SJSA1 (cell line): ENCODE results near the gene SRGAP2C. TPM values are rescaled to one million over a fixed set of nuclear protein-coding genes. Genes with fewer than 3 reads are reported as not detected.
A peak's percentile ranks its signal among the peaks of the same experiment; 100 is the strongest.
"Not testable (repeated sequence)": the region's sequence is repeated elsewhere in the genome, so short reads cannot be mapped to it uniquely, and the experiment has no call there.

Experiments used
- DNase-seq, 2 experiments: peaks; one replicate each; pipeline ENCODE4 v3.0.0-alpha.2; 2015 to 2020; ENCODE audit warnings: low spot score in 2 of 2, low read depth in 1 of 2
- H3K27ac ChIP-seq: fragments of 250-450 bp; sonication (Bioruptor Pico); 2 replicates; pipeline ENCODE4 v1.5.1; 2020; ENCODE audit warnings: mild to moderate bottlenecking, moderate library complexity
- H3K27me3 ChIP-seq: fragments of 250-450 bp; sonication (Bioruptor Pico); replicated peaks from 2 replicates; pipeline ENCODE4 v1.5.1; 2020; ENCODE audit warnings: mild to moderate bottlenecking, moderate library complexity
- H3K36me3 ChIP-seq: fragments of 250-450 bp; sonication (Bioruptor Pico); 2 replicates; pipeline ENCODE4 v1.5.1; 2020; ENCODE audit warnings: mild to moderate bottlenecking
- H3K4me1 ChIP-seq: fragments of 250-450 bp; sonication (Bioruptor Pico); replicated peaks from 2 replicates; pipeline ENCODE4 v1.6.1; 2021; ENCODE audit warnings: mild to moderate bottlenecking
- H3K4me3 ChIP-seq: fragments of 250-450 bp; sonication (Bioruptor Pico); 2 replicates; pipeline ENCODE4 v1.5.1; 2020; ENCODE audit warnings: mild to moderate bottlenecking
- H3K9me3 ChIP-seq: fragments of 250-450 bp; sonication (Bioruptor Pico); replicated peaks from 2 replicates; pipeline ENCODE4 v1.5.1; 2020; ENCODE audit warnings: mild to moderate bottlenecking
- total RNA-seq: library from RNA; depleted of rRNA; stranded (reverse); fragments of >200 nt; shearing (Covaris generic); gene quantifications from 2 replicates; pipeline ENCODE4 v1.2.3, GENCODE V29; 2014

Gene SRGAP2C
- total RNA-seq, 1 experiment from 2014 or later: 33.7 TPM

GRCh38 chr1:121365316-121365715 is 180.5 kb downstream of the SRGAP2C start:
- H3K4me1 ChIP-seq, H3K4me3 ChIP-seq, H3K36me3 ChIP-seq, H3K9me3 ChIP-seq, H3K27ac ChIP-seq, DNase-seq, H3K27me3 ChIP-seq: not testable (repeated sequence)

GRCh38 chr1:121365723-121366122 is 180.9 kb downstream of the SRGAP2C start:
- not testable (repeated sequence) for H3K4me1 ChIP-seq, H3K4me3 ChIP-seq, H3K36me3 ChIP-seq, DNase-seq, H3K27me3 ChIP-seq, H3K9me3 ChIP-seq, H3K27ac ChIP-seq

DNA sequence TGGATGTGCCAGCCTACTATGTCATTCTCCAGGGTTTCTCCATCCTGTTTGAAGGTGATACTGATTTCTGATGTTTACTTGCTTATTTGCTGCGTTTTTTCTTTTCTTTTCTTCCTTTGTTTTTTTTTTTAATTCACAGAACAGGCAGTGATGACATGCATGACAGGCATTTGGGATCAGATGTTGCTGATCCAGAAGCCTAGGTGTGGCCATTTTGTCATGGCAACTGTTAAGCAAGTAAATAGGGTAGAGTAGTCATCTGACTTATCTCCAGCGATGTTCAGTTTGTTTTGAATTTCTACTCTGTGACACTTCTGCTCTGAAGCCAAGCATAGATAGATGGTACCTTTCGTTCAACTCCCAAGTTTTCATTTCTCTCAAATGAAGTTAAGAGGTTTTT is 181.4 kb downstream of the SRGAP2C start:
- H3K4me3 ChIP-seq, H3K27ac ChIP-seq, H3K9me3 ChIP-seq, DNase-seq, H3K27me3 ChIP-seq, H3K4me1 ChIP-seq, H3K36me3 ChIP-seq: not testable (repeated sequence)

GRCh38 chr1:121368910-121369309 is 184.1 kb downstream of the SRGAP2C start:
- H3K4me1 ChIP-seq, H3K36me3 ChIP-seq, H3K27me3 ChIP-seq, H3K9me3 ChIP-seq, H3K4me3 ChIP-seq, H3K27ac ChIP-seq, DNase-seq: not testable (repeated sequence)

DNA sequence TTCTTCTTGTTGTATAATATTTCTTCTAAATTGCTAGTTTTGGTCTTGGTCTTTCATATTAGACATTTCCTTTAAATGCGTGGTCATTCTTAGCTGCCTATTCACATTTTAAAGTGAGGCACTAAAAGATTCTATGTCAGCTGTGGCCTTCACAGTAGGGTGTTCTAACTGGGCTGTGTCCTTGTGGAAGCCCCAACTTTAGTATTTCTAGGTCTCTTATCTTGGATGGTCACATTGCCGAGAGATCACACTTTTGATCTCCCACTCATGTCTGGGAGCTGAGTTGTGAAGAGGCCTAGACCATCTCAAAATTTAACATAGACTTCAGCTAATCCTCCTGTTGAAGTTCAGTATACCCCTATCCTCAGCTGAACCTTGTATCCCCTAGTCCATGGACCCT is 185.2 kb downstream of the SRGAP2C start:
- not testable (repeated sequence) for H3K27ac ChIP-seq, H3K9me3 ChIP-seq, H3K4me1 ChIP-seq, DNase-seq, H3K4me3 ChIP-seq, H3K27me3 ChIP-seq, H3K36me3 ChIP-seq

- not testable (repeated sequence) for H3K4me1 ChIP-seq, H3K4me3 ChIP-seq, H3K27me3 ChIP-seq, H3K9me3 ChIP-seq, H3K36me3 ChIP-seq, H3K27ac ChIP-seq
- DNase-seq: peak in 1 of 2 experiments; percentile 14
Observed at GRCh38 chr1:121374851-121375367, 190.1 kb downstream of the SRGAP2C start.

DNA sequence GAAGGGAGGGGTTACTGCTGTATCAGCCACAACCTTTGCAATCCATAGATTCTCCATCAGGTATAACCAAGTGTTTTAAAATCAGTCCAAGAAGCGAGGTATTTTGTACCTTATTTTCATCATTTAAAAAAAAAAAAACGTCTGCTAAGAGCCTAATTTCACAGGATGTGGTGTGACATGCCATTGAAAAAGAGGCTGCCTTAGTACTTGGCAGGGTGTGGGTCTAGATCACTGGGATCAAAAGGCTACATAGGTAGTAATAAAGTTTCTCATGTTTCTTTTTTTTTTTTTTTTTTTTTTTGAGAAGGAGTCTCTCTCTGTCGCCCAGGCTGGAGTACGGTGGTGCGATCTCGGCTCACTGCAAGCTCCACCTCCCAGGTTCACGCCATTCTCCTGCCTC is 192.2 kb downstream of the SRGAP2C start:
- not testable (repeated sequence) for H3K4me1 ChIP-seq, H3K9me3 ChIP-seq, H3K27me3 ChIP-seq, H3K4me3 ChIP-seq, H3K27ac ChIP-seq, DNase-seq, H3K36me3 ChIP-seq

DNA sequence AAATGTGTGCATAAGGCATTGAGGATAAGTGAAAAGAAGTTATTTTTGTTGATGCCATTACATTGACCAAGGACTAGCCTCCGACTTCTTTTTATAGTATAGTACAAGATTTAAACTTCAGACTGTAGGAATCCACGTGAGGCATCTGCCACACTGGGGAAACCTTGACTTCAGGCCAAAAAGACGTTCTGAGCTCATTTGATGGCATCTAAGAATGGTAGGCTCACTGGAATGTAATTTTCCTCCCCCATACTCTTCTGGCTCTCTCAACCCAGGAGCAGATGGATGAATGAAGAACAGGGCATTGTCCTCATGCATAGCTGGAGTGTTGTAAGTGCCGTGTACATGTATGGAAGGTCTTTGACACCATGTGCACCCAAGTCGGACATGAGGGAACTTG is 194.0 kb downstream of the SRGAP2C start:
- not testable (repeated sequence) for H3K9me3 ChIP-seq, H3K27me3 ChIP-seq, H3K4me3 ChIP-seq, H3K4me1 ChIP-seq, H3K27ac ChIP-seq, H3K36me3 ChIP-seq, DNase-seq

GRCh38 chr1:121384754-121385153 is 200.0 kb downstream of the SRGAP2C start:
- not testable (repeated sequence) for H3K27ac ChIP-seq, DNase-seq, H3K27me3 ChIP-seq, H3K9me3 ChIP-seq, H3K4me1 ChIP-seq, H3K36me3 ChIP-seq, H3K4me3 ChIP-seq

DNA sequence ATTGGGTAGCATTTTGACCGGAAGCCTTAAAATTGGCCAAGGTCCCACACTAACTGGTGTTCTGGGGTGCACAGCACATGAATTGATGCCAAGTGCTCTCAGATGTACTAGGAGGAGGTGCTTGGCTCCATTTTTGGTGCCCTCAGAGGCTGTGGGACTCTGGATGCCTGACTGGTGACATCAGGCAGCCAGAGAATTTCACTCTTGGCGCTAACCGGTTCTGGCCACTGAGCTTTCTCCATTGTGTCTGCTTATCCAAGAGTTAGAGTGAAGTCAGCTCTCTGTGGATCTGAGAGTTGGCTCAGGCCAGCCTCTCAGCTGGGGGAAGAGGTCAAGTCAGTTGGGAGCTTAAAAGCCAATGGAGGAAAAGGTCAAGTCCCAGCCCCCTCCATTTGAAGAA is 200.4 kb downstream of the SRGAP2C start:
- not testable (repeated sequence) for H3K36me3 ChIP-seq, H3K9me3 ChIP-seq, H3K4me3 ChIP-seq, H3K27me3 ChIP-seq, DNase-seq, H3K4me1 ChIP-seq, H3K27ac ChIP-seq

DNA sequence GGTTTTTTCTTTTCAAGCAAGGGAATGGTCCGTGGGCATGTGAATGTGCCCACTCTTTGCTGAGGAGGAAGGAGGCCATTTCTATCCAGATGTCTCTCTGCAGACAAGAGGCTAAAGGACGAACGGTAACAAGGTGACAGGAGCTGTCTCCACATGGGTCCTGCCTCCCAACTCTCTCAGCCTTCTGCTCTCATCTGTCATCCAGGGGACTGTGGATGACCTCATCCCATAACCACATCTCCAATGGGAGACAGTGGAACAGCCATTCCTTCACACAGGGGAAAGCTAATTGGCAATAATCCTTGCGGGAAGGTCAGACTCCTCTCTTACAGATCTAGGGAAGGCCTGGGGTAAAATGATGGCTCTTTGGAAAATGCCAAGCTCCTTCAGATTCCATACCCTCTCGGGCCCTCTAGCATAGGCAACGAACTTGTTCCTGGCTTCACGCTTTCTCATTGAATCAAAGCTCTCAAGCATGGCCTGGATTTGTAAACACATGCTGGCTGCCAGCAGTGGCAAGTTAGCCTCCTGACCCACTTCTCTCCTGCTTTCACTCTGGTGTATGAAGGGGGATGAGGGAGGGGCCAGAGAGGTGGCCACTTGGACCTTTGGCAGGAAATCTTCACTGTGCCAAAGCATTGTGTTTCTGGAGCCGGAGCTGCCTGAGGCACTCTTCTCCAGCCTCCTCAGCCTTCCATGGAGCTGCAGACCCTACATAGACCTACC is 201.0 kb downstream of the SRGAP2C start:
- H3K27me3 ChIP-seq, H3K9me3 ChIP-seq, H3K27ac ChIP-seq, DNase-seq, H3K36me3 ChIP-seq, H3K4me3 ChIP-seq, H3K4me1 ChIP-seq: not testable (repeated sequence)

DNA sequence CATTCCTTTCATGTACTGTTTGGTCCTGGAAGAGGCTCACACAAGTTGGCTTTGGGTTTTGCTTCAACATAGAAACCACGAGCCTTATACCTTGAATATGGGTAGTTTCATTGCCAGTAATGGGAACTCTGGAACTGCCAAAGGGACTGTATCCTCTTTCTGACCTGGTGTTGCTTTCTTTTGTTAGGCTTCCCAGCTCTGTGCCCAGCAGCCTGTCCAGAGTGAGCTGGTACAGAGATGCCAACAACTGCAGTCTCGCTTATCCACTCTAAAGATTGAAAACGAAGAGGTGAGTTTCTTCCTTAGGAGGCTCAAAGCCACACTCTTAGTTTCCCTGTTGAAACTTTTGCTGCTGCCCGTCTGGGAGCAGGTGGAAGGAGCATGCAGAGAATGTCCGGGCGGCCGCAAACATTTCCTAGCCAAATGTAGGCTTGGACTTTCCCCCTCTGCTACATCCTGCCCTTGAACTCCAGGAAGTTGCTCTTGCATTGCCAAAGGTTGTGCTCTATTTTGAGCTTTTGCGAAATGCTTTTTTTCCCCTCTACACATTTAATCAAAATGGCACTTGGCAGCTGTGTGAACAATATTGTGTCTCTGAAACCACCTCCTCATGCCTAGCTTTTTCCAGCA is 201.7 kb downstream of the SRGAP2C start:
- not testable (repeated sequence) for H3K27ac ChIP-seq, H3K4me1 ChIP-seq, H3K4me3 ChIP-seq, DNase-seq, H3K27me3 ChIP-seq, H3K36me3 ChIP-seq, H3K9me3 ChIP-seq

DNA sequence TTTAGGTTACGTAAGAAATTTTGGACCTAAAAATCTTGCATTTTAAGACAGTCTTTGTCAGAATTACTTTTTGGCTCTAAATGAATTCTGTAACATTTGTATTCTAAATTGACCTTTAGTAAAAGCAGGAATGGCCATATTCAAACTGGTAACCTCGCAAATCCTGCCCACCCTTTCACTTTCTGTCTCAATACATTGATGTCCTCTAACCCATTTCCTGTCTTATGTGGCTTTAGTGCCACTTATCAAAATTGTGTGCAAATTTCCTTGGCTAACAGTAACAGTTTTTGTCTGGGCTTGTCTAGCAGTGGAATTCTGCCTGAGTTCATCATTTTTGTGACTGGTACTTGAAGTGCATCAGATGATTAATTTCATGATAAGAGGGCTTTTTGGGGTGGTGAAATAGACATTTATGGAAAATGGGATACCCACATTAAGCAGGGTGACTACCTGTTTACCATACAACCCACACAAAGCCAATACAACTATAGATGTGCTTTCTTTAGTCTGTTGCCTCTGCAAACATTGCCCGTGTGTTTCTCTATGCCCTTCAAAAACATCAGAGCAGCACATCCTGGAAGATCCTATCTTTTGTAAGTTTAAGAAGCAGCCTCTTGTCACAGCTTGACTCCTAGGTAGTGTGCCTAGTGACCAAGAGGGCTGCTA is 205.3 kb downstream of the SRGAP2C start:
- not testable (repeated sequence) for H3K36me3 ChIP-seq, H3K9me3 ChIP-seq, H3K4me1 ChIP-seq, H3K27me3 ChIP-seq, H3K27ac ChIP-seq, H3K4me3 ChIP-seq, DNase-seq

DNA sequence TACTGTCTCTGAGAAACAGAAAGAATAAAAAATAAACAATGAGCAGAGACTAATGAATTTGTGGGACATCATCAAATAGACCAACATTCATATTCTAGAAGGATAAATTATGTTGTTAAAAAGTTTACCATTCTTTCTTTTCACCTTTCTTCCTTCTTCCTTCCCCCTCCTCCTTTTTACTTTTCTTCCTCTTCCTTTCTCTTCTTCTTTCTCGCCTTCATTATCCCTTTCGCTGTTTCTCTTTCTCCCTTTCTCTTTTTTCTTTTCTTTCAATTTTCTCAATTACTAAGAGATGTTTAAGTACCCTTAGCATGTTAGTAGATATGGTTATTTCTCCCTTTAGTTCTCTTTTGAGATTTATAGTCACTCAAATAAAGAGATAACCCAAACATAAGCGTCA is 207.4 kb downstream of the SRGAP2C start:
- not testable (repeated sequence) for H3K9me3 ChIP-seq, H3K27ac ChIP-seq, H3K27me3 ChIP-seq, H3K4me3 ChIP-seq, DNase-seq, H3K4me1 ChIP-seq, H3K36me3 ChIP-seq
